H1 (cell line): ENCODE data around the gene OR51V1. TPM values are rescaled to one million over a fixed set of nuclear protein-coding genes. Genes with fewer than 3 reads are reported as not detected.

Experiments used
- BRCA1 ChIP-seq: IDR thresholded peaks from 2 replicates; pipeline ENCODE4 v1.6.1; 2012; ENCODE audit warnings: low read depth, low read length, improper control_type of control experiment
- KDM4A ChIP-seq: IDR thresholded peaks from one replicate; pipeline ENCODE4 v1.7.1; 2012; ENCODE audit warnings: low read depth, mild to moderate bottlenecking, moderate library complexity, low read length, inconsistent platforms; ENCODE audit not compliant: severe bottlenecking
- PHF8 ChIP-seq: fragments of 200-600 bp; sonication (generic); conservative IDR thresholded peaks from 2 replicates; pipeline ENCODE4 v1.7.1; 2012; ENCODE audit warnings: low read depth, mild to moderate bottlenecking, inconsistent platforms, low read length, moderate library complexity
- POLR2A ChIP-seq, 2 experiments: IDR thresholded peaks; 1 replicate in 1 of 2; 2 replicates in 1 of 2; pipeline ENCODE4 v1.6.1; 2011; ENCODE audit warnings: low read depth in 2 of 2, low read length in 2 of 2, mild to moderate bottlenecking in 2 of 2; ENCODE audit errors: control extremely low read depth in 1 of 2
- SRF ChIP-seq: IDR thresholded peaks from 2 replicates; pipeline ENCODE4 v1.6.1; 2011; ENCODE audit warnings: mild to moderate bottlenecking, low read depth, low read length, moderate library complexity
- TAF7 ChIP-seq: optimal IDR thresholded peaks from 2 replicates; pipeline ENCODE3; 2011; ENCODE audit warnings: low read depth, mild to moderate bottlenecking, inconsistent platforms, low read length, moderate library complexity, borderline replicate concordance
- TBP ChIP-seq: IDR thresholded peaks from 2 replicates; pipeline ENCODE4 v1.6.1; 2011; ENCODE audit warnings: low read depth, low read length, improper control_type of control experiment
- polyA plus RNA-seq, 7 experiments: library from polyadenylated mRNA; depleted of rRNA in 3 of 7; stranded (reverse) in 5 of 7; unstranded in 2 of 7; fragments of >200 nt in 5 of 7; fragments of 200-250 nt in 2 of 7; gene quantifications; 1 replicate in 5 of 7; 2 replicates in 1 of 7; 4 replicates in 1 of 7; pipeline versions ENCODE4 v1.2.1 to v1.2.3, GENCODE V29; 2011 to 2013; ENCODE audit warnings: missing spikeins in 2 of 7, mixed read lengths in 2 of 7
- total RNA-seq: library from RNA; stranded (reverse); fragmentation: NEBNext Ultra II Directional; extraction: Animal tissue kit (Norgen Biotek cat#: 25700); gene quantifications from 2 replicates; pipeline ENCODE4 v1.2.1, GENCODE V29; 2021
- TF ChIP-seq, protein P1 (sequence below): fragments of 300-600 bp; sonication (generic); IDR thresholded peaks from 2 replicates; pipeline ENCODE4 v1.7.1; 2012; ENCODE audit warnings: low read length, moderate library complexity, mild to moderate bottlenecking, inconsistent platforms; ENCODE audit not compliant: insufficient replicate concordance
- TF ChIP-seq, protein P2 (sequence below): IDR thresholded peaks from 2 replicates; pipeline ENCODE4 v1.6.1; 2011; ENCODE audit warnings: low read depth, mild to moderate bottlenecking, low read length; ENCODE audit not compliant: insufficient read depth

The OR51V1 gene
- total and polyA plus RNA-seq, 2 of the 8 experiments (the other 6 are each of a cell fraction or from before 2014, with no cell fraction given) = not detected

DNA sequence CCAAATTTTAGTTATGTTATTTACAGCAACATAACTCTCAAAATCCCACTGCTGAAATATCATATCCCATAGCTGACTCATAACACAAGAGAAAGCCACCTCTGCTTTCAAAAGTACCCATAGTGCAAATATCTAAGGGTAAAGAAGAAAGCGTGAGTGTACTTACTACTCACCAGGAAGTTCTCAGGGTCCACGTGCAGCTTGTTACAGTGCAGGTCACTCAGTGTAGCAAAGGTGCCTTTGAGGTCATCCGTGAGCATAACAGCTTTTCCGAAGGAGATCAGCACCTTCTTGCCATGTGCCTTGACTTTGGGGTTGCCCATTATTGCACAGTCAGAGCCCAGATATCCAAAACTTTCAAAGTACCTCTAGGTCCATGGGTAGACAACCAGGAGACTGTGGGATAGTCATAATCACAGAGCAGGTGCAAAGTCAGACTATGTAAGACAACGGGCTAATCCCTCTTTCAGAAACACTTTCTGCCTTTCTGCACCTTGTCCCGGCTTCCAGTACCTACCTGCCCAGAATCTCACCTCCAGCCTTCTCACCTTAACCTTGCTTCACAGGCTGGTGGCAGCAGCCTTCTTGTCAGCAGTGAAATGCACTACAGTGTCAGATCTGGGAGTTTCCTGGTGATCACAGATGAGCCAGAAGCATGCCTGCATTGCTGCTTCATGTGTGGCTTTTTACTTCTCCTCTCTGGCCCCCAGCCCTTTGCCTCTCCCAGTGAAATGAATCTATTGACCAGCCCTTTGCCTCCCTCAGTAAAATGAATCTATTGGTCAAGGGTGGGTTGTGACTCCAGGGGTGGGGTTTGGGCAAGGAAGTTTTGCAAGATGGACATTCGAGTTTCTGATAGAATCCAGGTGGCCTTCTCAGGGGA lies 42.7 kb upstream of the OR51V1 start (continued):
- TF ChIP-seq, protein P1, sequence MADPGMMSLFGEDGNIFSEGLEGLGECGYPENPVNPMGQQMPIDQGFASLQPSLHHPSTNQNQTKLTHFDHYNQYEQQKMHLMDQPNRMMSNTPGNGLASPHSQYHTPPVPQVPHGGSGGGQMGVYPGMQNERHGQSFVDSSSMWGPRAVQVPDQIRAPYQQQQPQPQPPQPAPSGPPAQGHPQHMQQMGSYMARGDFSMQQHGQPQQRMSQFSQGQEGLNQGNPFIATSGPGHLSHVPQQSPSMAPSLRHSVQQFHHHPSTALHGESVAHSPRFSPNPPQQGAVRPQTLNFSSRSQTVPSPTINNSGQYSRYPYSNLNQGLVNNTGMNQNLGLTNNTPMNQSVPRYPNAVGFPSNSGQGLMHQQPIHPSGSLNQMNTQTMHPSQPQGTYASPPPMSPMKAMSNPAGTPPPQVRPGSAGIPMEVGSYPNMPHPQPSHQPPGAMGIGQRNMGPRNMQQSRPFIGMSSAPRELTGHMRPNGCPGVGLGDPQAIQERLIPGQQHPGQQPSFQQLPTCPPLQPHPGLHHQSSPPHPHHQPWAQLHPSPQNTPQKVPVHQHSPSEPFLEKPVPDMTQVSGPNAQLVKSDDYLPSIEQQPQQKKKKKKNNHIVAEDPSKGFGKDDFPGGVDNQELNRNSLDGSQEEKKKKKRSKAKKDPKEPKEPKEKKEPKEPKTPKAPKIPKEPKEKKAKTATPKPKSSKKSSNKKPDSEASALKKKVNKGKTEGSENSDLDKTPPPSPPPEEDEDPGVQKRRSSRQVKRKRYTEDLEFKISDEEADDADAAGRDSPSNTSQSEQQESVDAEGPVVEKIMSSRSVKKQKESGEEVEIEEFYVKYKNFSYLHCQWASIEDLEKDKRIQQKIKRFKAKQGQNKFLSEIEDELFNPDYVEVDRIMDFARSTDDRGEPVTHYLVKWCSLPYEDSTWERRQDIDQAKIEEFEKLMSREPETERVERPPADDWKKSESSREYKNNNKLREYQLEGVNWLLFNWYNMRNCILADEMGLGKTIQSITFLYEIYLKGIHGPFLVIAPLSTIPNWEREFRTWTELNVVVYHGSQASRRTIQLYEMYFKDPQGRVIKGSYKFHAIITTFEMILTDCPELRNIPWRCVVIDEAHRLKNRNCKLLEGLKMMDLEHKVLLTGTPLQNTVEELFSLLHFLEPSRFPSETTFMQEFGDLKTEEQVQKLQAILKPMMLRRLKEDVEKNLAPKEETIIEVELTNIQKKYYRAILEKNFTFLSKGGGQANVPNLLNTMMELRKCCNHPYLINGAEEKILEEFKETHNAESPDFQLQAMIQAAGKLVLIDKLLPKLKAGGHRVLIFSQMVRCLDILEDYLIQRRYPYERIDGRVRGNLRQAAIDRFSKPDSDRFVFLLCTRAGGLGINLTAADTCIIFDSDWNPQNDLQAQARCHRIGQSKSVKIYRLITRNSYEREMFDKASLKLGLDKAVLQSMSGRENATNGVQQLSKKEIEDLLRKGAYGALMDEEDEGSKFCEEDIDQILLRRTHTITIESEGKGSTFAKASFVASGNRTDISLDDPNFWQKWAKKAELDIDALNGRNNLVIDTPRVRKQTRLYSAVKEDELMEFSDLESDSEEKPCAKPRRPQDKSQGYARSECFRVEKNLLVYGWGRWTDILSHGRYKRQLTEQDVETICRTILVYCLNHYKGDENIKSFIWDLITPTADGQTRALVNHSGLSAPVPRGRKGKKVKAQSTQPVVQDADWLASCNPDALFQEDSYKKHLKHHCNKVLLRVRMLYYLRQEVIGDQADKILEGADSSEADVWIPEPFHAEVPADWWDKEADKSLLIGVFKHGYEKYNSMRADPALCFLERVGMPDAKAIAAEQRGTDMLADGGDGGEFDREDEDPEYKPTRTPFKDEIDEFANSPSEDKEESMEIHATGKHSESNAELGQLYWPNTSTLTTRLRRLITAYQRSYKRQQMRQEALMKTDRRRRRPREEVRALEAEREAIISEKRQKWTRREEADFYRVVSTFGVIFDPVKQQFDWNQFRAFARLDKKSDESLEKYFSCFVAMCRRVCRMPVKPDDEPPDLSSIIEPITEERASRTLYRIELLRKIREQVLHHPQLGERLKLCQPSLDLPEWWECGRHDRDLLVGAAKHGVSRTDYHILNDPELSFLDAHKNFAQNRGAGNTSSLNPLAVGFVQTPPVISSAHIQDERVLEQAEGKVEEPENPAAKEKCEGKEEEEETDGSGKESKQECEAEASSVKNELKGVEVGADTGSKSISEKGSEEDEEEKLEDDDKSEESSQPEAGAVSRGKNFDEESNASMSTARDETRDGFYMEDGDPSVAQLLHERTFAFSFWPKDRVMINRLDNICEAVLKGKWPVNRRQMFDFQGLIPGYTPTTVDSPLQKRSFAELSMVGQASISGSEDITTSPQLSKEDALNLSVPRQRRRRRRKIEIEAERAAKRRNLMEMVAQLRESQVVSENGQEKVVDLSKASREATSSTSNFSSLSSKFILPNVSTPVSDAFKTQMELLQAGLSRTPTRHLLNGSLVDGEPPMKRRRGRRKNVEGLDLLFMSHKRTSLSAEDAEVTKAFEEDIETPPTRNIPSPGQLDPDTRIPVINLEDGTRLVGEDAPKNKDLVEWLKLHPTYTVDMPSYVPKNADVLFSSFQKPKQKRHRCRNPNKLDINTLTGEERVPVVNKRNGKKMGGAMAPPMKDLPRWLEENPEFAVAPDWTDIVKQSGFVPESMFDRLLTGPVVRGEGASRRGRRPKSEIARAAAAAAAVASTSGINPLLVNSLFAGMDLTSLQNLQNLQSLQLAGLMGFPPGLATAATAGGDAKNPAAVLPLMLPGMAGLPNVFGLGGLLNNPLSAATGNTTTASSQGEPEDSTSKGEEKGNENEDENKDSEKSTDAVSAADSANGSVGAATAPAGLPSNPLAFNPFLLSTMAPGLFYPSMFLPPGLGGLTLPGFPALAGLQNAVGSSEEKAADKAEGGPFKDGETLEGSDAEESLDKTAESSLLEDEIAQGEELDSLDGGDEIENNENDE = no peak
- TF ChIP-seq TAF7 (no peak), POLR2A (IDR thresholded peaks at IDR 0.05; ENCODE audit: control extremely low read depth in 1 of 2, low read depth in 2 of 2, low read length in 2 of 2) (no peak), TBP (no peak), PHF8 (no peak), KDM4A (no peak), BRCA1 (no peak), SRF (no peak)
- TF ChIP-seq, protein P2, sequence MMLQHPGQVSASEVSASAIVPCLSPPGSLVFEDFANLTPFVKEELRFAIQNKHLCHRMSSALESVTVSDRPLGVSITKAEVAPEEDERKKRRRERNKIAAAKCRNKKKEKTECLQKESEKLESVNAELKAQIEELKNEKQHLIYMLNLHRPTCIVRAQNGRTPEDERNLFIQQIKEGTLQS = no peak
